PC-9 (cell line): ENCODE data around the gene HJV.
"Not testable (repeated sequence)": the region's sequence is repeated elsewhere in the genome, so short reads cannot be mapped to it uniquely, and the experiment has no call there.

ENCODE experiments used
- EZH2 ChIP-seq: fragments of 200-600 bp; sonication (generic); IDR thresholded peaks from 2 replicates; pipeline ENCODE4 v1.8.0; 2017; ENCODE audit warnings: antibody characterized with exemption, low read depth
- TF ChIP-seq, protein P1 (sequence below): fragments of 200-600 bp; sonication (generic); conservative IDR thresholded peaks from 2 replicates; pipeline ENCODE4 v1.6.1; 2017; ENCODE audit warnings: mixed run types, antibody characterized with exemption, mild to moderate bottlenecking, moderate library complexity

DNA sequence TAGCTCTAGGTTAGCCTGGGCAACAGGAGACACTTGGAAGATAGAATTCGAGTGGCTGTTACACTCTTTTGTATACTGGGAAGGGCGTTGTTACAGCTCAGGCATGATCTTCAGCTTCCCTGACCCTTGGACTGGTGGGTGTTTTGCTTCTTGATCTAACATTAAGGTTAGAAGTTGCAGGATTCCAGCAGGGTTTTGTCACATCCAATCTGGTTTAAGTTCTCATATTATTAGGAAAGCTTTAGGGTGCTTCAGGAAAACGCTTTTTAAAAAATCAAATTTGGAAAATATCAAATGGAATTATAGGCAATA, 29.1 kb upstream of the HJV start:
- TF ChIP-seq, protein P1, sequence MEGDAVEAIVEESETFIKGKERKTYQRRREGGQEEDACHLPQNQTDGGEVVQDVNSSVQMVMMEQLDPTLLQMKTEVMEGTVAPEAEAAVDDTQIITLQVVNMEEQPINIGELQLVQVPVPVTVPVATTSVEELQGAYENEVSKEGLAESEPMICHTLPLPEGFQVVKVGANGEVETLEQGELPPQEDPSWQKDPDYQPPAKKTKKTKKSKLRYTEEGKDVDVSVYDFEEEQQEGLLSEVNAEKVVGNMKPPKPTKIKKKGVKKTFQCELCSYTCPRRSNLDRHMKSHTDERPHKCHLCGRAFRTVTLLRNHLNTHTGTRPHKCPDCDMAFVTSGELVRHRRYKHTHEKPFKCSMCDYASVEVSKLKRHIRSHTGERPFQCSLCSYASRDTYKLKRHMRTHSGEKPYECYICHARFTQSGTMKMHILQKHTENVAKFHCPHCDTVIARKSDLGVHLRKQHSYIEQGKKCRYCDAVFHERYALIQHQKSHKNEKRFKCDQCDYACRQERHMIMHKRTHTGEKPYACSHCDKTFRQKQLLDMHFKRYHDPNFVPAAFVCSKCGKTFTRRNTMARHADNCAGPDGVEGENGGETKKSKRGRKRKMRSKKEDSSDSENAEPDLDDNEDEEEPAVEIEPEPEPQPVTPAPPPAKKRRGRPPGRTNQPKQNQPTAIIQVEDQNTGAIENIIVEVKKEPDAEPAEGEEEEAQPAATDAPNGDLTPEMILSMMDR: not testable (repeated sequence)
- not testable (repeated sequence) for TF ChIP-seq EZH2
